ENCODE results near the gene LPP. TPM values are rescaled to one million over a fixed set of nuclear protein-coding genes. Genes with fewer than 3 reads are reported as not detected.

The LPP gene
- total RNA-seq, 4 donors from 2014 or later: 1,872 to 3,079 (median 2,300) TPM

GRCh38 chr3:188205992-188206416 lies 52.0 kb downstream of the LPP start:
- Histone ChIP-seq H3K27me3 (no peaks in the 10 kb centered on the region), H3K9me3 (no peaks in the 10 kb centered on the region), H3K27ac (replicated peaks in 1 of 4) (peak overlapping the region; percentile 90 to 98 (median 94)), H3K36me3 (no peaks in the 10 kb centered on the region), H3K4me1 (peaks cover 21 to 91% (median 82%) of the 10 kb centered on the region in 4 donors), H3K4me3 (no peak overlapping the region)
- TF ChIP-seq CTCF (IDR thresholded peaks at IDR 0.05): peak; percentile 26 to 46 (median 32)
- TF ChIP-seq POLR2A (IDR thresholded peaks at IDR 0.05; ENCODE audit: low read depth): no peak
- intact Hi-C loops (cut with DNase I): no loop called here
- no peak for DNase-seq (ENCODE audit: extremely low spot score)
- 84% methylated on average over 6 of the region's 7 CpGs for WGBS

GRCh38 chr3:188206787-188207186 lies 52.8 kb downstream of the LPP start:
- DNase-seq (ENCODE audit: extremely low spot score): no peak
- no peak overlapping the region for H3K4me3 ChIP-seq
- H3K36me3 ChIP-seq: no peaks in the 10 kb centered on the region
- no peaks in the 10 kb centered on the region for H3K9me3 ChIP-seq
- H3K27me3 ChIP-seq: no peaks in the 10 kb centered on the region
- TF ChIP-seq EP300 (IDR thresholded peaks at IDR 0.05) (no peak), POLR2AphosphoS5 (IDR thresholded peaks at IDR 0.05) (no peak), CTCF (IDR thresholded peaks at IDR 0.05) (no peak), POLR2A (IDR thresholded peaks at IDR 0.05; ENCODE audit: low read depth) (no peak)
- intact Hi-C loops (cut with DNase I): no loop called here
- H3K4me1 ChIP-seq: peaks cover 29 to 93% (median 84%) of the 10 kb centered on the region in 4 donors
- peak overlapping the region; percentile 90 to 98 (median 94) for H3K27ac ChIP-seq (replicated peaks in 1 of 4)
- 62% methylated on average over 3 of the region's 3 CpGs for WGBS

- Histone ChIP-seq H3K27me3 (no peaks in the 10 kb centered on the region), H3K4me3 (no peak overlapping the region), H3K36me3 (no peaks in the 10 kb centered on the region), H3K27ac (replicated peaks in 1 of 4) (peak overlapping the region; percentile 90 to 98 (median 94)), H3K4me1 (peaks cover 39 to 94% (median 85%) of the 10 kb centered on the region in 4 donors), H3K9me3 (no peaks in the 10 kb centered on the region)
- TF ChIP-seq POLR2AphosphoS5 (IDR thresholded peaks at IDR 0.05) (peak; percentile 27 to 31), EP300 (IDR thresholded peaks at IDR 0.05) (no peak)
- intact Hi-C loops (cut with DNase I): no loop called here
- DNase-seq (ENCODE audit: extremely low spot score): no peak
- 38% methylated on average over 5 of the region's 5 CpGs for WGBS
Measured at GRCh38 chr3:188207941-188208515, 54.1 kb downstream of the LPP start.

GRCh38 chr3:188208516-188208981 lies 54.6 kb downstream of the LPP start:
- H3K27ac ChIP-seq (replicated peaks in 1 of 4): peak overlapping the region; percentile 90 to 98 (median 94)
- DNase-seq (ENCODE audit: extremely low spot score): no peak
- H3K27me3 ChIP-seq: no peaks in the 10 kb centered on the region
- TF ChIP-seq POLR2A (IDR thresholded peaks at IDR 0.05; ENCODE audit: low read depth) (no peak), CTCF (IDR thresholded peaks at IDR 0.05) (no peak), EP300 (IDR thresholded peaks at IDR 0.05) (no peak), POLR2AphosphoS5 (IDR thresholded peaks at IDR 0.05) (no peak)
- no peak overlapping the region for H3K4me3 ChIP-seq
- H3K9me3 ChIP-seq: no peaks in the 10 kb centered on the region
- no peaks in the 10 kb centered on the region for H3K36me3 ChIP-seq
- intact Hi-C loops (cut with DNase I): no loop called here
- 28% methylated on average over 7 of the region's 7 CpGs for WGBS
- peaks cover 39 to 93% (median 84%) of the 10 kb centered on the region in 4 donors for H3K4me1 ChIP-seq

- peak overlapping the region; percentile 90 to 98 (median 94) for H3K27ac ChIP-seq (replicated peaks in 1 of 4)
- H3K4me3 ChIP-seq: no peak overlapping the region
- 65% methylated on average over 3 of the region's 3 CpGs for WGBS
- no peaks in the 10 kb centered on the region for H3K27me3 ChIP-seq
- H3K9me3 ChIP-seq: no peaks in the 10 kb centered on the region
- TF ChIP-seq POLR2AphosphoS5 (IDR thresholded peaks at IDR 0.05): no peak
- TF ChIP-seq CTCF (IDR thresholded peaks at IDR 0.05): no peak
- no peak for TF ChIP-seq POLR2A (IDR thresholded peaks at IDR 0.05; ENCODE audit: low read depth)
- H3K4me1 ChIP-seq: peaks cover 36 to 90% (median 80%) of the 10 kb centered on the region in 4 donors
- DNase-seq (ENCODE audit: extremely low spot score): no peak
- peaks cover 0 to 1% (median under 1%) of the 10 kb centered on the region in 4 donors for H3K36me3 ChIP-seq
- intact Hi-C loops (cut with DNase I): no loop called here
Measured at GRCh38 chr3:188209034-188209433, 55.1 kb downstream of the LPP start.
